Measurements from ENCODE around the gene MAFG.

The MAFG gene

DNA sequence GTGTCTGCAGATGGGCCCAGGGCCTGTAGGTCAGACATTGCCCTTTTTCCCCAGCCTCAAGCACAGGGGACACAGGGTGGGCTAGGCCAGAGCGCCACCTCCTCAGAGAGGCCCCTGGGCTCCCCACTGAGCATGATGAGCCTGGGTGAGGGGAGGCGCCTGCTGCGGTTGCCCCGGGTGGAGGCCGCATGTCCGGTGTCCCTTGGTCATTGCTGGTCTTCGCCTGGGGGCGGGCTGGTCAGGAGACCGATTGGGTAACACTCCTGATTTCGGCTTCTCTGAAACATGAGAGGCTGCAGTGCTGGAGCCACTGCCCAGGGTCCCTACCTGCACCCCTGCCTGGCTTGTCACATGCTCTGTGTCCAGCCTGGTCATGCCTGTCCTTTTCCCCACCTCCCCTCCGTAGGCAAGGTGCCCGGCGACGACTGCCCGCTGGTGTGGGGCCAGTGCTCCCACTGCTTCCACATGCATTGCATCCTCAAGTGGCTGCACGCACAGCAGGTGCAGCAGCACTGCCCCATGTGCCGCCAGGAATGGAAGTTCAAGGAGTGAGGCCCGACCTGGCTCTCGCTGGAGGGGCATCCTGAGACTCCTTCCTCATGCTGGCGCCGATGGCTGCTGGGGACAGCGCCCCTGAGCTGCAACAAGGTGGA lies 27.9 kb downstream of the MAFG start:
- no peak for DNase-seq

- no peak for DNase-seq
Measured at GRCh38 chr17:81898885-81899284, 28.6 kb downstream of the MAFG start.

- DNase-seq, result peak in 12 of 56 donors; percentile 21 to 50 (median 38)
Measured at GRCh38 chr17:81898029-81898866, 29.3 kb downstream of the MAFG start.

DNA sequence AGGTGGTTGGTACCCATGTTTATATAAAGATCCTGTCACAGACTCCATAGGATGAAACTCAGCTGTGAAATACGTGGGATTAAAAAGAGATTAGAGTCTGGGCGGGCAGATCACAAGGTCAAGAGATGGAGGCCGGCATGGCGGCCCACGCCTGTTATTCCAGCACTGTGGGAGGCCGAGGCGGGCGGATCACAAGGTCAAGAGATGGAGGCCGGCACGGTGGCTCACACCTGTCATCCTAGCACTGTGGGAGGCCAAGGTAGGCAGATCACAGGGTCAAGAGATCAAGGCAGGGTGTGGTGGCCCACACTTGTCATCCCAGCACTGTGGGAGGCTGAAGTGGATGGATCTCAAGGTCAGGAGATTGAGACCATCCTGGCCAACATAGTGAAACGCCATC lies 32.1 kb downstream of the MAFG start:
- DNase-seq, result no peak

DNA sequence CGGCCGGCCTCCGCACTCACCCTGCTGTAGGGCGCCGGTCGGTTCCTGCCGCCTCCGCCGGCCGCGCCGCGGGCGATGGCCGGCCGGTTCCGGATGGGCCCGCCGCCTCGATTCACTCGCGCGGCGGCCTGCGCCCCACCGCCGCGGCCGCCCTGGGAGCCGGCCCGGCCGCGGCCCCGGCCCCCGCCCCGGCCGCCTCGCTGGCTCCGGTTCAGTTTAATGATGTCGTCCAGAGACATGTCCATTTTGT lies 36.3 kb downstream of the MAFG start:
- no peak for DNase-seq

DNA sequence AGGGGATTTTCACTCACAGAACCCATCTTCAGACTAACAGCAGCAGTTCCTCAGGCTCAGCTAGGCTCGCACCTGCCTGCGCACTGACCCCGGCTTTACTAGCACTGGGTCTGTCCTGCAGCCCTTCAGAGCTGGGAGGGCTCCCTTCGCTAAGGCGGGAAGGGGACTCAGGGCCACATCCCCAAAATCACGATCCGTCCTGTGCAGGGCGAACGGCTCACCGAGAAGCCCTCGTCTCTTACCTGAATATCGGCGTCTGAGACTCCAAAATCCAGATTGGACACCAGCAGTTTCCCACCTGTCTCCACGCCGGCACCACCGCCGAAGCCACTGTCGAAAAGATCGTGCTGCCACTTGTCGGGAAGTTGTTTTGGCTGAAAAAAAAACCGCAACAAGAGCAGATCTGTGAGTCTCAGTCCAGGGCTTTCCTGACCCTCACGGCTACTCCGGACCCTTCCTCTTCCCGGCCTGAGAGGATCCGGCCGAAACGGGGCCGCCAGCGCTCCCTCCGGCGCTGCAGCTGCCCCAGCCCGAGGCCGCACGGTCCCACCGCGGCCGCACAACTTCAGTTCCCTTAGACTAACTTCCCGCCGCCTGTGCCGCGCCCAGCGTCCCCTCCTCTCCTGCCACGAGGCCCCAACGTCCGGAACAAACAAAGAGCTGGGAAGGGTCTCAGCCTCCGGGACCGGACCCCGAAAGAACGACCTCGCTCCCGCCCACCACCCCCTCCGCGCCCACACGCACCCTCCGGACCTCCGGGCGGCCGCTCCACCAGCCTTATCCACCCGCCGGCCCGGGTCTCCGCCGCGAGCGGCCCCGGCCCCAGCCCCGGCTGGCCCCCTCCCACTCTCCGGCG lies 36.9 kb downstream of the MAFG start:
- DNase-seq, result no peak

- no peak for DNase-seq
Measured at GRCh38 chr17:81889602-81890001, 37.9 kb downstream of the MAFG start.

DNA sequence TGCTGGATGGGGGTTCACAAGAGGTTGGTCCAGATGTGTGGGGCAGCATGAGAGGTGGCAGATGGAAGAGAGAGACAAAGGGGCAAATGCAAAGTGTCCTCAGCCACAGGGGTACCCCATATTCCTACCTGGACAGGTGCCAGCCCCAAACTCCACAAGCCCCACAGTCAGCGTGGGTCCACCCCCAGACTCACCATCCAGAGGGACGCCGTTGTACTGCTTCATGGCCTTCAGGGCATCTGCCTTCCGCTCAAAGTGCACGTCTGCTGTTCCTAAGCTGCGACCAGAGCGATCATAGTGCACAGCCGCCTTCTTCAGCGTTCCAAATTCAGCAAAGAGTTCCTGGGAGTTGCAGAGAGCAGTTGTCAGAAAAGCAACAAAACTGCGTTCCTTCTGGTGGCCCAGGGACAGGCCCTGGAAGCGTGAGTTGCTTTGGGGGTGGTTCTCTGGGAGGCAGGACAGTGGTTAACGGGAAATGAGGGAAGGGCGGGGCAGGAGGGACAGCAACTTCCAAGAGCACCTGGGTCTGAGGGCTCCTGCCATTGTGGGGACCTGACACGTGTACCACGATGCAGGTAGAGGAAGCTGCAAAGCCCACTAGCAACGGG lies 38.4 kb downstream of the MAFG start:
- DNase-seq, result no peak

- no peak for DNase-seq
Measured at GRCh38 chr17:81888105-81888987, 39.2 kb downstream of the MAFG start.

DNA sequence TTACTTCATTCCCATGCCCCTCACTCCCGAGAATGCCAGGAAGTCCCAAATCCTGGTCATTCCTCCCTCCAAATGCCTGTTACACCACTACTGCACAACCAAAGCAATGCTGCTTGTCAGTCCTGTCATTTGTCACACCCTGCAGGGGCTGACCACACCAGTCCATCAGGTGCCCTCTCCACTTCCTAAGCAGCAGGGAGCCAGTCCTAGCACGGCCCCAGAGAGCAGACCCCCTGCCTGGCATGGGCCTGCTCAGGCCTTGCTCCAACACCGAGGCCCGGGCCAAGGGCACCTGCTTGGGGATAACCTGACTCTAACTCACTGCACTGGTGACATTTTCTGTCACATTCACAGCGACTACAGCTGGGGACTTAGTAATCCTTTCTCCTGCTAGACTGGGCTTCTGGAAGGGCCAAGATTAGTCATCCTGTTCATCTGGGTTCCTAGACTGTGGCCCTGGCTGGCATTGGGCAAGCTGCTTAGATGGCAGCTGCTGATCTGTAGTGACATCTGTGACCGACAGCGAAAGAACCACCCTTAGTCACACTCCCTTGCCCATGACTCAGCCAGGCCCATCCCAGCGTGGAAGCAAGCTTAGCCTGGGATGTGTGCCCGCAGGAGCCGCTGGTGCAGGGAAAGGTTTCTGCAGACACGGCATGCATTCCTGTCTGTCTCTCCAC lies 41.5 kb downstream of the MAFG start:
- peak in 1 of 56 donors; percentile 36 for DNase-seq

- no peak for DNase-seq
Measured at GRCh38 chr17:81885454-81885853, 42.1 kb downstream of the MAFG start.

GRCh38 chr17:81884968-81885367 lies 42.6 kb downstream of the MAFG start:
- no peak for DNase-seq

DNA sequence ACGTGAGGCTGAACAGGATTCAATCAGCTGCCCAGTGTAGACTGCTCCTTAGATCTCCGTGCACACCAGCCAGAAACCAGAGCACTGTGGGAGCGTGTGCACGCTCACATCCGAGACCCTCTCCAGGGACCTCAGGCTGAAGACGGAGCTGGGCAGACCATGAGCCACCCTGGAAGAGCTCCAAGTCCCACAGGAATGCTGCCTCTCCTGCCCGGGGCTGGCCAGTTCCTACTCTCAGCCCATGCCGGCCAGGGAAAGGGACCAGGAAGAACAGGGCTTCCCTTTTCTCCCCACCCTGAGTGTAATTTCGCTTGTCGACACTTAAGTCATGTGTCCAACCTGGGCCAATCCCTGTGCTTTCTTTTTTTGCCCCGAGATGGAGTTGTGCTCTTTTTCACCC lies 43.0 kb downstream of the MAFG start:
- DNase-seq, result no peak

GRCh38 chr17:81879121-81879520 lies 48.4 kb downstream of the MAFG start:
- no peak for DNase-seq

GRCh38 chr17:81878294-81878693 lies 49.2 kb downstream of the MAFG start:
- DNase-seq, result no peak

DNA sequence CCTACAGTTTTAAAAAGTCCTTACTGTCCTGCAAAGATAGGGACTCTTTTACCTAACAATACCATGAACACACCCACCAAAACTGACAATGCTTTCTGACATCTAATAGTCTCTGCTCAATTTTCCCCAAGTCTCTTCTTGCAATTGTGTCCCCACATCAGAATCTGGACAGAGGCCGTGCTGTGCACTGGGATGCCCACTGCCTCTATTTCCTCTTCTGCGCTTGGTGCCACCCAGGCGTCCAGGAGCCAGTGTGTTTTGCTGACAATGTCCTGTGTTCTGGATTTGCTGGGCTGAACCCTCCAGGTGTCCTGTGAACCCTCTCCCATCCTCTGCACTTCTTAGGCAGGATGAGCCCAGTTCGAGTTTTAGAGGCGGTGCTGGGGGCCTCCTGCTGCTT lies 50.0 kb downstream of the MAFG start:
- DNase-seq, result no peak

DNA sequence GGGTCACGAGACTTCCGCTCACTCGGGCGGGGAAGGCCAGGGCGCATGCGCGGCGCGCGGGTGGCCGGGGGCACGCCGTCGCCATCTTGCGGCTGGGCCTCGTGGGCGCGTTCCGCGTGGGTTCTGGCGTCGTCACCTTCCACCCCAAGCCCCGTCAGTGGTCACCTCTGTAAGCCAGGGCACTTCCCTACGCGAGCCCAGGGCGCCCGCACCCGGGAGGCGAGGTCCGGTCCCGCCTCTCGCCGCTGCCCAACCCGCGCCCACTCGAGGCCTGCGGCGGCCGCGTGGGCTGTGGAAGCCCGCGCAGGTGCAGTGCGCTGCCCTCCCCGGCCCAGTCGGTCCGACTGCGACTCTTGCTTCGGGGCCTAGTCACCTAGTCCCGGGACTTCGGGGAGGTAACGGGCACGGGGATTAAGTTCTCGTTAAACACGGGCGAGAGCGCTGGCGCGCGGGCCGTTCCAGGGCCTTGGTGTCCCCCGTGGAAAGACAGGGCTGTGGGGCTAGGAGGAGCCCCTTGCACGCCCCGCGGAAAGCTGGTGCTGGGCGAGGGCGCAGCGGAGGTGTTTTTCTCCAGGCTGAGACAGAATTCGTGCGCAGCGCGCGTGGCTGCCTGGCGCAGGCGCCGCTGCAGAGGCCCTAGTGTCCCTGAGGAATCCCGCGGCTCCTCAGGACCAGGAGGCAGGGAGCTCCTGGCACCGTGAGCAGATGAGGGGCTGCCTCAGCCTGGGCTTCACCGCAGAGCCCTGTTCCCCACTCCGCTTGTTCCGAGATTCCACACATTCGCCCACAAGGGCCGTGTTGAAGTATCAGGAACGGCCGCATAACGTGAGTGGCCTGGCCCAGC lies 55.9 kb downstream of the MAFG start:
- peak in 53 of 56 donors; percentile 48 to 94 (median 85) for DNase-seq

GRCh38 chr17:81870981-81871386 lies 56.6 kb downstream of the MAFG start, which contains the start of gene ARHGDIA:
Gene ARHGDIA, minus strand, starts transcription at chr17:81871337. Its CDS starts 1,407 bp downstream, at chr17:81869930.
- peak in 3 of 56 donors; percentile 65 to 85 (median 71) for DNase-seq

All from nucleus accumbens (tissue), 56 donors.